Lung (tissue), 12 donors: ENCODE measurements around the gene BMS1. TPM values are rescaled to one million over a fixed set of nuclear protein-coding genes. Genes with fewer than 3 reads are reported as not detected.

Experiments
- ATAC-seq: fragments of 200-7000 bp; cut with Tn5 transposase; one replicate; pipeline ENCODE4 v1.9.1; 2020; ENCODE audit warnings: moderate number of reproducible peaks; ENCODE audit not compliant: insufficient read depth, low FRiP score
- DNase-seq, 3 donors: peaks; one replicate each; pipeline ENCODE4 v3.0.0-alpha.2; 2013 to 2017
- H3K27ac ChIP-seq, 2 donors: one replicate each; pipeline ENCODE4 v1.5.1; 2013; ENCODE audit warnings: mild to moderate bottlenecking in 2 of 2, moderate library complexity in 2 of 2, control low read depth in 1 of 2, inconsistent platforms in 1 of 2, low read depth in 1 of 2, low read length in 1 of 2
- H3K27me3 ChIP-seq, 3 donors: one replicate each; pipeline ENCODE4 v1.5.1; 2013; ENCODE audit warnings: low read length in 2 of 3; ENCODE audit not compliant: control insufficient read depth in 3 of 3, insufficient read depth in 3 of 3
- H3K36me3 ChIP-seq, 4 donors: one replicate each; pipeline ENCODE4 v1.5.1; 2013; ENCODE audit warnings: low read length in 4 of 4, mild to moderate bottlenecking in 1 of 4, moderate library complexity in 1 of 4; ENCODE audit not compliant: control insufficient read depth in 4 of 4, insufficient read depth in 4 of 4
- H3K4me1 ChIP-seq, 5 donors: one replicate each; pipeline ENCODE4 v1.5.1; 2013; ENCODE audit warnings: low read length in 5 of 5, mild to moderate bottlenecking in 2 of 5, moderate library complexity in 1 of 5; ENCODE audit not compliant: control insufficient read depth in 5 of 5, insufficient read depth in 5 of 5
- H3K4me3 ChIP-seq: one replicate; pipeline ENCODE4 v1.5.1; 2013; ENCODE audit warnings: mild to moderate bottlenecking, control low read depth, moderate library complexity
- H3K9ac ChIP-seq, 2 donors: one replicate each; pipeline ENCODE4 v1.5.1; 2013; ENCODE audit warnings: low read length in 2 of 2, control low read depth in 1 of 2; ENCODE audit not compliant: insufficient read depth in 1 of 2
- H3K9me3 ChIP-seq, 4 donors: one replicate each; pipeline ENCODE4 v1.5.1; 2013; ENCODE audit warnings: low read length in 3 of 4, mild to moderate bottlenecking in 1 of 4, moderate library complexity in 1 of 4; ENCODE audit not compliant: control insufficient read depth in 4 of 4, insufficient read depth in 3 of 4
- WGBS, 2 donors: extraction: QIAGEN DNeasy Blood & Tissue Kit; methylation state at CpG; one replicate each; pipeline ENCODE4 v1.1.7; 2013; 5-methylcytosine and 5-hydroxymethylcytosine counted together
- polyA plus RNA-seq, 2 donors: library from polyadenylated mRNA; stranded (reverse); fragments of 200-250 nt; gene quantifications; one replicate each; pipeline ENCODE4 v1.2.1, GENCODE V29; 2013
- total RNA-seq, 2 donors: library from RNA; depleted of rRNA in 1 of 2; stranded (reverse); fragments of >200 nt in 1 of 2; gene quantifications; one replicate each; pipeline ENCODE4 v1.2.1, GENCODE V29; 2014 to 2021
- TF ChIP-seq, protein P1 (sequence below): IDR thresholded peaks from 2 replicates; pipeline ENCODE4 v1.5.1; 2012; ENCODE audit warnings: mild to moderate bottlenecking; ENCODE audit errors: control extremely low read depth, extremely low read depth
- donor health status: control.
- donor health status: control.
- donor health status: Bipolar disorder and iron deficiency.
- donor health status: healthy.
- donor health status: DM: yes; HTN: yes; CAD: no.

Gene BMS1
- total and polyA plus RNA-seq, 4 donors, result 6.7 to 15.6 (median 13.8) TPM

DNA sequence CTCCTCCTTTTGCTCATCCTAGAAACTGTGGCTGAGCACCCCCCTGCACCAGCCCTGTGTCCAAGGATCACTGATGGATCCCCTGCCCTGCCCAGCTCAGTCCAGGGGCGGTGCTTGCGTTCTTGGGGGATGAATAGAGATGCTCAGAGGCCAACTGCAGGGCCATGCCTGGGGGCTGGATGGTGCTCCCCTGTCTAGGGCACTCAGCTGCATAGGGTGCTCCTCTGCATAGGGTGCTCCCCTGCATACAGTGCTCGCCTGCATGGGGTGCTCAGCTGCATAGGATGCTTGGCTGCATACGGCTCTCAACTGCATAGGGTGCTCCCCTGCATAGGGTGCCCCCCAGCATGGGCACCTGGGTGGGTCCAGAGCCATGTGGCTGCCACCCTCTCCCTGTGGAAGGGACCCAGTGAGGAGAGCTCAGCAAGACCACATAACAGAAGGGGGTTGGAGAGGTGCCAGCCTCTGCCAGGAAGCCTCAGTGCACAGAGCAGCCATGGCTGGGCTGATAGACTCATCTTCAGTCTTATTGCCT is 95.0 kb downstream of the BMS1 start:
- Histone ChIP-seq H3K9me3 (peaks cover 0 to 9% (median 3%) of the 10 kb centered on the region in 4 donors), H3K27ac (no peak overlapping the region), H3K4me3 (no peak overlapping the region), H3K36me3 (no peaks in the 10 kb centered on the region), H3K9ac (no peak overlapping the region), H3K4me1 (peaks cover 0 to 30% (median 6%) of the 10 kb centered on the region in 5 donors), H3K27me3 (no peaks in the 10 kb centered on the region)
- DNase-seq, result no peak
- TF ChIP-seq, protein P1, sequence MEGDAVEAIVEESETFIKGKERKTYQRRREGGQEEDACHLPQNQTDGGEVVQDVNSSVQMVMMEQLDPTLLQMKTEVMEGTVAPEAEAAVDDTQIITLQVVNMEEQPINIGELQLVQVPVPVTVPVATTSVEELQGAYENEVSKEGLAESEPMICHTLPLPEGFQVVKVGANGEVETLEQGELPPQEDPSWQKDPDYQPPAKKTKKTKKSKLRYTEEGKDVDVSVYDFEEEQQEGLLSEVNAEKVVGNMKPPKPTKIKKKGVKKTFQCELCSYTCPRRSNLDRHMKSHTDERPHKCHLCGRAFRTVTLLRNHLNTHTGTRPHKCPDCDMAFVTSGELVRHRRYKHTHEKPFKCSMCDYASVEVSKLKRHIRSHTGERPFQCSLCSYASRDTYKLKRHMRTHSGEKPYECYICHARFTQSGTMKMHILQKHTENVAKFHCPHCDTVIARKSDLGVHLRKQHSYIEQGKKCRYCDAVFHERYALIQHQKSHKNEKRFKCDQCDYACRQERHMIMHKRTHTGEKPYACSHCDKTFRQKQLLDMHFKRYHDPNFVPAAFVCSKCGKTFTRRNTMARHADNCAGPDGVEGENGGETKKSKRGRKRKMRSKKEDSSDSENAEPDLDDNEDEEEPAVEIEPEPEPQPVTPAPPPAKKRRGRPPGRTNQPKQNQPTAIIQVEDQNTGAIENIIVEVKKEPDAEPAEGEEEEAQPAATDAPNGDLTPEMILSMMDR, result no peak
- ATAC-seq, result no peak
- 74 to 82% methylated on average over 4 of the region's 4 CpGs for WGBS, 2 donors

GRCh38 chr10:42878134-42878820 is 95.7 kb downstream of the BMS1 start:
- no peaks in the 10 kb centered on the region for H3K36me3 ChIP-seq
- no peak overlapping the region for H3K4me3 ChIP-seq
- H3K4me1 ChIP-seq, result peaks cover 0 to 30% (median 6%) of the 10 kb centered on the region in 5 donors
- H3K9me3 ChIP-seq, result peaks cover 0 to 14% (median 5%) of the 10 kb centered on the region in 4 donors
- ATAC-seq (no peak), DNase-seq (no peak)
- 92 to 94% methylated on average over 11 to 13 of the region's 13 CpGs for WGBS, 2 donors
- TF ChIP-seq, protein P1, result no peak
- H3K27me3 ChIP-seq, result no peaks in the 10 kb centered on the region
- H3K9ac ChIP-seq, result no peak overlapping the region
- H3K27ac ChIP-seq, result no peak overlapping the region

- Histone ChIP-seq H3K9me3 (peaks cover 0 to 14% (median 5%) of the 10 kb centered on the region in 4 donors), H3K27ac (no peak overlapping the region), H3K9ac (no peak overlapping the region), H3K4me3 (no peak overlapping the region), H3K4me1 (peaks cover 0 to 30% (median 6%) of the 10 kb centered on the region in 5 donors), H3K27me3 (no peaks in the 10 kb centered on the region), H3K36me3 (no peaks in the 10 kb centered on the region)
- DNase-seq (no peak), ATAC-seq (no peak)
- 69 to 96% methylated on average over 3 of the region's 3 CpGs for WGBS, 2 donors
- TF ChIP-seq, protein P1, result no peak
These were observed 96.2 kb downstream of the BMS1 start for GRCh38 chr10:42878821-42879195.
